GDM1 (cell line): ENCODE data around the gene METTL6.
"Not testable (repeated sequence)": the region's sequence is repeated elsewhere in the genome, so short reads cannot be mapped to it uniquely, and the experiment has no call there.

Experiments used
- DNase-seq: peaks from one replicate; lab custom pipeline; 2025; lab: John Stamatoyannopoulos, UW

Gene METTL6

GRCh38 chr3:15368561-15369135, 58.7 kb downstream of the METTL6 start:
- no peak for DNase-seq

DNA sequence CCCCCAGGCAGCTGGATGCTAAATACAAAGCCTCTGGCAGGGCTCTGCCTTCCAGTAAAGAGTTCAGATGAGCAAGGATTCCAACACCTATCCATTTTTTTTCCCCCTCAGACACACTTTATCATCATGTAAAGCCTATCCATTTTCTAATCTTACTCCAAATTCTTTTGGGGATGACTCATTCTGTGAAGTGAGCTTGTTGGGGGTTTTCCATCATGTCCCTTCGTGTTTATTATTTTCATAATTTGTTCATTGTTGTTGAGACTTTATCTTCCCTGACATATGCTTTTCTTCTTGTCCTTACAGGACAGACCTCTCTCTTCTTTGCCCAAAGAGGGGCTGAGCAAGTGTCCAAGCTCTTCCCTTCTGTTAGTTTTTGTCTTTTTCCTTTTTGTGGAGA, 60.3 kb downstream of the METTL6 start:
- no peak for DNase-seq

DNA sequence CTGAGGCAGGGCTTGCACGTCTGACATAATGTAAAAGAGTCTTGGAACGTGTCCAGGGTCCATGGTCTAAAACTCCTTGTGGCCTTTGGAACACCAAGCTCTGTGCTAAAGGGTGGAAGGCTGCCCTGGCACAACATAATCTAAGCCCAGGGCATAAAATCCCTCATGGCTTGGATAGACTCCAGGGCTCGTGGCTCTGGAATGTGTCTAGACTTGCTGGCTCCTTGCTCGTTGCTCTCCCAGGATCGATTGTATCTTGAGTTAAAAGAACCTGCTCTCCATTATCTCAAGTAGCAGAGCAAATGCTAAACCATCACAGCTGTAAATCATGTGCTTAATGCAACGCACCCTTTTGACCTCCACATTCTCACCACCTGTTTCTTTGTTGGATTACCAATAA, 63.3 kb downstream of the METTL6 start:
- DNase-seq, result not testable (repeated sequence)

DNA sequence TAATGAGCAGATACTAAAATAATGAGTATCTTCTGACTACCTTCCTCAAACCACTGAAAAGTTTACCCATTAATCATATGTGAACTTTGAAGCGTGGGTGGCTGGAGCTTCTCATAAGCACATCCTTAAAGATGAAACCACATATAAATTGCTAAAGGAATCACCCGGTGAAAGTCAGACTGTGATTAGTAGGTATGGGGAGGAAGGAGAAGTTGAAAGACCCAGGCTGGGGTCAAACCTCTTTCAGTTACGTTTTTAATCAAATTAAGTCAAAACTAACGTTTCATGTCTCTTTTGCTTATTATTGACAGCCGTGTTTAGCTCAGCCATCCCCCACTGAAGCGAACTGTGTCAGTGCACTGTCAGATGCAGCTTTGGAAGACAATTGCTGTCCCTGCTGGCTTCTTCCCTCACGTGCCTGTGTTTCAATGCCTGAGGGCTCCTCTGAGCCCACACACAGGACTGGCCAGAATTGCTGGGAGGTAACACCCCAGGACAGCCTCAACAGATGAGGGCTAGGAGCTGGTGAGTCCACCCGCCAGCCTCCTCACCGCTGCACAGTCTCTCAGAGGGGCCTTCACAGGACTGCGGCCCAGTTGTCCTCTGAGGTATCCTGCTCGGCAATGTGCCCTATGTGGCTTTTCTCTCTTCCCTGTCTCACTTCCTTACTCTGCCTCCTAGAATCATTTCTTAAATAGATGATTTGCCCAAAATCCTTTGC, 65.7 kb downstream of the METTL6 start:
- no peak for DNase-seq

GRCh38 chr3:15360788-15361493, 66.4 kb downstream of the METTL6 start:
- no peak for DNase-seq
